ENCODE results near the gene EPS15.
"Not testable (repeated sequence)": the region's sequence is repeated elsewhere in the genome, so short reads cannot be mapped to it uniquely, and the experiment has no call there.

EPS15 gene

GRCh38 chr1:51472359-51472758, 46.7 kb downstream of the EPS15 start:
- DNase-seq (ENCODE audit: low spot score), result no peak

- DNase-seq (ENCODE audit: low spot score), result no peak
Measured at GRCh38 chr1:51469518-51469917, 49.5 kb downstream of the EPS15 start.

GRCh38 chr1:51464828-51465227, 54.2 kb downstream of the EPS15 start:
- no peak for DNase-seq (ENCODE audit: low spot score)

- no peak for DNase-seq (ENCODE audit: low spot score)
Measured at GRCh38 chr1:51463561-51463960, 55.5 kb downstream of the EPS15 start.

GRCh38 chr1:51462289-51462688, 56.8 kb downstream of the EPS15 start:
- not testable (repeated sequence) for DNase-seq (ENCODE audit: low spot score)

GRCh38 chr1:51454554-51454953, 64.5 kb downstream of the EPS15 start:
- no peak for DNase-seq (ENCODE audit: low spot score)

GRCh38 chr1:51453010-51453409, 66.1 kb downstream of the EPS15 start:
- no peak for DNase-seq (ENCODE audit: low spot score)

- peak; percentile 24 for DNase-seq (ENCODE audit: low spot score)
Measured at GRCh38 chr1:51448844-51449454, 70.1 kb downstream of the EPS15 start.

- DNase-seq (ENCODE audit: low spot score), result no peak
Measured at GRCh38 chr1:51445351-51446090, 73.5 kb downstream of the EPS15 start.

- no peak for DNase-seq (ENCODE audit: low spot score)
Measured at GRCh38 chr1:51444534-51445192, 74.4 kb downstream of the EPS15 start.

- DNase-seq (ENCODE audit: low spot score), result no peak
Measured at GRCh38 chr1:51444096-51444495, 75.0 kb downstream of the EPS15 start.

GRCh38 chr1:51443555-51443954, 75.5 kb downstream of the EPS15 start:
- DNase-seq (ENCODE audit: low spot score), result no peak

- DNase-seq (ENCODE audit: low spot score), result no peak
Measured at GRCh38 chr1:51442616-51443015, 76.5 kb downstream of the EPS15 start.

- DNase-seq (ENCODE audit: low spot score), result no peak
Measured at GRCh38 chr1:51442198-51442597, 76.9 kb downstream of the EPS15 start.

GRCh38 chr1:51439895-51440294, 79.2 kb downstream of the EPS15 start:
- no peak for DNase-seq (ENCODE audit: low spot score)

- DNase-seq (ENCODE audit: low spot score), result no peak
Measured at GRCh38 chr1:51439053-51439452, 80.0 kb downstream of the EPS15 start.

GRCh38 chr1:51437391-51437790, 81.7 kb downstream of the EPS15 start:
- DNase-seq (ENCODE audit: low spot score), result not testable (repeated sequence)

GRCh38 chr1:51435878-51436277, 83.2 kb downstream of the EPS15 start:
- DNase-seq (ENCODE audit: low spot score), result no peak

GRCh38 chr1:51433972-51434510, 85.0 kb downstream of the EPS15 start:
- no peak for DNase-seq (ENCODE audit: low spot score)

- no peak for DNase-seq (ENCODE audit: low spot score)
Measured at GRCh38 chr1:51433269-51433971, 85.6 kb downstream of the EPS15 start.

GRCh38 chr1:51432146-51432545, 86.9 kb downstream of the EPS15 start:
- DNase-seq (ENCODE audit: low spot score), result no peak

GRCh38 chr1:51427438-51427837, 91.6 kb downstream of the EPS15 start:
- no peak for DNase-seq (ENCODE audit: low spot score)

All from hematopoietic multipotent progenitor cell treated with erythropoietin and hydrocortisone succinate and interleukin-3 and kit ligand, for 15 days (in vitro differentiated cells).